ENCODE results near the gene NPR3. TPM values are rescaled to one million over a fixed set of nuclear protein-coding genes. Genes with fewer than 3 reads are reported as not detected.

NPR3 gene
- total and polyA plus RNA-seq, 4 donors = 0.70 to 15.4 (median 2.2) TPM

DNA sequence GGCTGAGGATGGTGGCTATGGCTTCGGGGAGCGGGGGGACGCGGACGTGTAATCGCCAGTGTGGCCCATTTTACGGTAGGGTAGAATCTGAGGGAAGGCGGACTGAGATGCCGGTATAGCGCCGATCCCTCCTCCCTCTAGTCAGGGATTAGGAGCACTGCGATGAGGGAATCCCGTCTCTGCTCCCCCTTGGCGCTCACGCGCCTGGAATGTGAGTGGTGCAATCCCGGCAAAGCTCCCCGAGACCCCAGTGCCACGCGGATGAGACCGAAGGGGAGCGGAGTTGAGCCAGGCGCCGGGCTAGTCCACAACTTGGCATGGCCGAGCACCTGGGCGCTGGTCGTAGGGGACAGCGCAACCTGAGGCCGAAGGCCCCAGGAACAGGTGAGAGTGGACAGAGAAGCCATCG is 2.2 kb downstream of the NPR3 start (continued):
- no peak for TF ChIP-seq REST (IDR thresholded peaks at IDR 0.05)
- TF ChIP-seq RXRA (IDR thresholded peaks at IDR 0.05) = no peak

DNA sequence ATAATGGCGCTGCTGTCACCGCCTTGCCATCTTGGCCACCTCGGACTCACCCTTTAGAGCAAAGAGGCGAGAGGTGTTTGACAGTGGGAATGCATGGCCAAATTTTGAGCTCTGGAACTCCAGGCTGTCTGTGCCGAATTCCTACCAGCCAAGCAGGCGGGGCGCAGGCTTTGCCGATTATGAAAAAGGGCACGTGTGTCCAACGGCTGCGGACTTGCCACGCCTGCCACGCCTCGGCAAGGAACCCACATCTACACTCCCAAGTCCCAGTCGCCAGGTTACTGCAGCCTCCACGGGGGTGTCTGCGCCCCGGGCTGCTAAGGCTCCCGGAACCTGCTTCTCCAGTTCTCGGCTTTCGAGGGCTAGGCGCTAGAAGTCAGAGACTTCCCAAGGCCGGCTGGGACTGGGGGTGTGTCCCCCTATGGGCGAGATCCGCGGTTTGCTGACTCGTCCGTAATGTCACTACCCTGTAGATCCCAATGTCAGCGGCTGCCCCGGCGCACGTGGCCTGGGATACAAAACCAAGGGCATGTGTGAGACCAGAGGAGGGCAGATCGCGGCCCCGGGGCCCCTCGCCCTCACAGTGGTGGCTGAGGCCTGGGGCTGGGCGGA is 2.8 kb downstream of the NPR3 start:
- H3K9ac ChIP-seq (ENCODE audit: low read depth in 1 of 2, low read length in 2 of 2) = no peak overlapping the region
- peak; percentile 43 for DNase-seq (ENCODE audit: low spot score)
- peak overlapping the region in 1 of 2 donors; percentile 28 for H3K27ac ChIP-seq (ENCODE audit: low read depth in 1 of 2, low read length in 2 of 2)
- peaks cover 0 to 6% (median 0%) of the 10 kb centered on the region in 4 donors for H3K27me3 ChIP-seq (ENCODE audit: control insufficient read depth in 4 of 4, insufficient read depth in 4 of 4, low read length in 3 of 4)
- no peaks in the 10 kb centered on the region for H3K9me3 ChIP-seq (ENCODE audit: control insufficient read depth in 4 of 4, low read length in 3 of 4)
- WGBS = 17% methylated on average over 37 of the region's 37 CpGs
- H3K4me3 ChIP-seq (ENCODE audit: low read depth in 1 of 3, low read length in 3 of 3) = peak overlapping the region; percentile 5 to 46 (median 41)
- TF ChIP-seq GABPA (IDR thresholded peaks at IDR 0.05 in 1 of 2, conservative IDR thresholded peaks at IDR 0.05 in 1 of 2) (no peak), SP1 (IDR thresholded peaks at IDR 0.05) (no peak), YY1 (IDR thresholded peaks at IDR 0.05) (no peak), ATF3 (IDR thresholded peaks at IDR 0.05) (no peak), HNF4G (IDR thresholded peaks at IDR 0.05) (no peak), FOXA2 (IDR thresholded peaks at IDR 0.05) (no peak), REST (IDR thresholded peaks at IDR 0.05) (no peak), FOXA1 (IDR thresholded peaks at IDR 0.05) (no peak)
- TF ChIP-seq, protein P1, sequence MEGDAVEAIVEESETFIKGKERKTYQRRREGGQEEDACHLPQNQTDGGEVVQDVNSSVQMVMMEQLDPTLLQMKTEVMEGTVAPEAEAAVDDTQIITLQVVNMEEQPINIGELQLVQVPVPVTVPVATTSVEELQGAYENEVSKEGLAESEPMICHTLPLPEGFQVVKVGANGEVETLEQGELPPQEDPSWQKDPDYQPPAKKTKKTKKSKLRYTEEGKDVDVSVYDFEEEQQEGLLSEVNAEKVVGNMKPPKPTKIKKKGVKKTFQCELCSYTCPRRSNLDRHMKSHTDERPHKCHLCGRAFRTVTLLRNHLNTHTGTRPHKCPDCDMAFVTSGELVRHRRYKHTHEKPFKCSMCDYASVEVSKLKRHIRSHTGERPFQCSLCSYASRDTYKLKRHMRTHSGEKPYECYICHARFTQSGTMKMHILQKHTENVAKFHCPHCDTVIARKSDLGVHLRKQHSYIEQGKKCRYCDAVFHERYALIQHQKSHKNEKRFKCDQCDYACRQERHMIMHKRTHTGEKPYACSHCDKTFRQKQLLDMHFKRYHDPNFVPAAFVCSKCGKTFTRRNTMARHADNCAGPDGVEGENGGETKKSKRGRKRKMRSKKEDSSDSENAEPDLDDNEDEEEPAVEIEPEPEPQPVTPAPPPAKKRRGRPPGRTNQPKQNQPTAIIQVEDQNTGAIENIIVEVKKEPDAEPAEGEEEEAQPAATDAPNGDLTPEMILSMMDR (IDR thresholded peaks at IDR 0.05; ENCODE audit: low read depth, low read length, missing input control) = no peak
- TF ChIP-seq, protein P2, sequence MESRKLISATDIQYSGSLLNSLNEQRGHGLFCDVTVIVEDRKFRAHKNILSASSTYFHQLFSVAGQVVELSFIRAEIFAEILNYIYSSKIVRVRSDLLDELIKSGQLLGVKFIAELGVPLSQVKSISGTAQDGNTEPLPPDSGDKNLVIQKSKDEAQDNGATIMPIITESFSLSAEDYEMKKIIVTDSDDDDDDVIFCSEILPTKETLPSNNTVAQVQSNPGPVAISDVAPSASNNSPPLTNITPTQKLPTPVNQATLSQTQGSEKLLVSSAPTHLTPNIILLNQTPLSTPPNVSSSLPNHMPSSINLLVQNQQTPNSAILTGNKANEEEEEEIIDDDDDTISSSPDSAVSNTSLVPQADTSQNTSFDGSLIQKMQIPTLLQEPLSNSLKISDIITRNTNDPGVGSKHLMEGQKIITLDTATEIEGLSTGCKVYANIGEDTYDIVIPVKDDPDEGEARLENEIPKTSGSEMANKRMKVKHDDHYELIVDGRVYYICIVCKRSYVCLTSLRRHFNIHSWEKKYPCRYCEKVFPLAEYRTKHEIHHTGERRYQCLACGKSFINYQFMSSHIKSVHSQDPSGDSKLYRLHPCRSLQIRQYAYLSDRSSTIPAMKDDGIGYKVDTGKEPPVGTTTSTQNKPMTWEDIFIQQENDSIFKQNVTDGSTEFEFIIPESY (IDR thresholded peaks at IDR 0.05) = no peak
- peaks cover 13 to 47% (median 29%) of the 10 kb centered on the region in 4 donors for H3K4me1 ChIP-seq (ENCODE audit: control insufficient read depth in 4 of 4, insufficient read depth in 4 of 4, low read length in 3 of 4)
- H3K36me3 ChIP-seq (ENCODE audit: control insufficient read depth in 4 of 4, insufficient read depth in 3 of 4, low read depth in 1 of 4, low read length in 3 of 4) = no peaks in the 10 kb centered on the region

All from liver (tissue), 9 donors.